GM23338 (cell line): ENCODE measurements around the gene FRG2C.
"Not testable (repeated sequence)": the region's sequence is repeated elsewhere in the genome, so short reads cannot be mapped to it uniquely, and the experiment has no call there.

Experiments
- CREB1 ChIP-seq: fragments of 250-450 bp; sonication (Bioruptor Pico); IDR thresholded peaks from 2 replicates; pipeline ENCODE4 v1.5.0; 2020; ENCODE audit warnings: low read depth, mild to moderate bottlenecking, moderate library complexity
- EZH2 ChIP-seq: fragments of 200-600 bp; sonication (generic); IDR thresholded peaks from one replicate; pipeline ENCODE4 v1.8.0; 2017; ENCODE audit warnings: antibody characterized with exemption, mild to moderate bottlenecking, low read depth; ENCODE audit not compliant: unreplicated experiment
- POLR2AphosphoS5 ChIP-seq: IDR thresholded peaks from 2 replicates; pipeline ENCODE4 v1.6.1; 2016; ENCODE audit warnings: antibody characterized with exemption, low read depth
- REST ChIP-seq: IDR thresholded peaks from one replicate; pipeline ENCODE4 v1.6.1; 2018; ENCODE audit warnings: antibody characterized with exemption; ENCODE audit not compliant: unreplicated experiment
- TF ChIP-seq, protein P1 (sequence below), 2 experiments: fragments of 200-600 bp in 1 of 2; sonication (generic) in 1 of 2; conservative IDR thresholded peaks; 2 replicates each; pipeline versions ENCODE4 v1.5.1 to v1.6.1; 2016 to 2017; ENCODE audit warnings: antibody characterized with exemption in 2 of 2, low read depth in 2 of 2, mild to moderate bottlenecking in 2 of 2, moderate library complexity in 1 of 2

DNA sequence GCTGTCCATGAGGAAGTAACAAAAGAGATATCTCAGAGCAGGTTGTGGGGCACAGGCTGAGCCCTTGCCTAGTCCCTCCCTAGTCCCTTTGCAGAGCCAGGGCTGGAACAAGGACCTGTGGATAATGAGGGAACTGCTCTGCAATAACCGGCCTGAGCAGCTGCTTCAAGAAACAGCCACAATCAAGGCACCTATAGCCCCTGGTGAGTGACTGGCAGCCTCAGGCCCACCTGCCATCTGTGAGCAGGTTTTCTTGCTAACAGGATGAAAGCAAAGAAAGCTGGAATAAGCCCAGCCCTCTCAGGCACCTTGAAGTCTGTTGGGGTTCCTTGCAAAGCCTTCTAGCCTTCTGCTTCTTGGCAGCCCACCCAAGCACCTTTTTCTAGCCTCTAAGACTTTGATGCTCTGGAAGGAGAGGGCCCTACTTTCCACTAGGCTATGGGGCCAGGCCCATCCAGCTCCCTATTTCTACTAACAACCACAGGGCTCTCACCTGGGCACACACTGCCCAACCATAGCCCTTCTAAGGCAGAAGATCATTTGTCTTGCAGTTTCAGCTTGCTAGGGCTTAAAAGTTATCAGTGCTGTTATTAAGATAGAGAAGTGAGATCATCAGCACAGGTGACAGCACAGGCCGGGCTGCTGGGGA lies 33.1 kb upstream of the FRG2C start:
- TF ChIP-seq EZH2, REST, POLR2AphosphoS5, CREB1: not testable (repeated sequence)
- TF ChIP-seq, protein P1, sequence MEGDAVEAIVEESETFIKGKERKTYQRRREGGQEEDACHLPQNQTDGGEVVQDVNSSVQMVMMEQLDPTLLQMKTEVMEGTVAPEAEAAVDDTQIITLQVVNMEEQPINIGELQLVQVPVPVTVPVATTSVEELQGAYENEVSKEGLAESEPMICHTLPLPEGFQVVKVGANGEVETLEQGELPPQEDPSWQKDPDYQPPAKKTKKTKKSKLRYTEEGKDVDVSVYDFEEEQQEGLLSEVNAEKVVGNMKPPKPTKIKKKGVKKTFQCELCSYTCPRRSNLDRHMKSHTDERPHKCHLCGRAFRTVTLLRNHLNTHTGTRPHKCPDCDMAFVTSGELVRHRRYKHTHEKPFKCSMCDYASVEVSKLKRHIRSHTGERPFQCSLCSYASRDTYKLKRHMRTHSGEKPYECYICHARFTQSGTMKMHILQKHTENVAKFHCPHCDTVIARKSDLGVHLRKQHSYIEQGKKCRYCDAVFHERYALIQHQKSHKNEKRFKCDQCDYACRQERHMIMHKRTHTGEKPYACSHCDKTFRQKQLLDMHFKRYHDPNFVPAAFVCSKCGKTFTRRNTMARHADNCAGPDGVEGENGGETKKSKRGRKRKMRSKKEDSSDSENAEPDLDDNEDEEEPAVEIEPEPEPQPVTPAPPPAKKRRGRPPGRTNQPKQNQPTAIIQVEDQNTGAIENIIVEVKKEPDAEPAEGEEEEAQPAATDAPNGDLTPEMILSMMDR (conservative IDR thresholded peaks at IDR 0.05; ENCODE audit: low read depth in 2 of 2): not testable (repeated sequence)
